ENCODE results near the gene PRKCE.
"Not testable (repeated sequence)": the region's sequence is repeated elsewhere in the genome, so short reads cannot be mapped to it uniquely, and the experiment has no call there.

PRKCE gene

DNA sequence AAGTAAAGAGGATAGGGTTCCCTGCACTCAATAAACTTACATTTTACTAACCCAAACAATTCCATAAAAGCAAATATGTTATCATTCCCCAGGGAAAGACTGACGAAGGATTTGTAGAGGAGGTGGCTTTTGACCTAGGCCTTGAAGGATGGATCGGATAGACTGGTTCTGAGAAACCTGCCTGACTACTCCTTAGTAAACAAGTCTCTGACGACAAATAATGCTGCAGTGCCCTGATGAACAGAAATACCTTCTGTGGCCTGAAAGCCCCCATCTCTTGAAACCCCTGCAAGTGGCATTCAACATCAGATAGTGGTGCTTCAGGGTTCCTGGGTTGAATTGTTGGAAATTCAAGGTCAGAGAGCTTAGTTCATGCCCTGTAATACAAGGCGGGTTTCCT lies 19.2 kb downstream of the PRKCE start:
- DNase-seq: no peak

DNA sequence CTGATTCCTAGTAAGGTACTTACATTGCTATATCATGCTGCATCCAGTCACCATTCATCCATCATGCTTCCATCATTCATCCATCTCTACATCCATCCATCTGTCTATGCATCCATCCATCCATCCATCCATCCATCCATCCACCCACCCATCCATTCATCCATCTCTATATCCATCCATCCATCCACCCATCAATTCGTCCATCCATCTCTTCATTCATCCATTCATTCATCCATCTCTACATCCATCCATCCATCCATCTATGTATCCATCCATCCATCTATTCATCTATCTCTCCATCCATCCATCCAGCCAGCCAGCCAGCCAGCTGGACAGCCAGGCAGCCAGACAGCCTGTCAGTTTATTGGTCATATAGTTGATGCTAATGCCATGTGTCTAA lies 20.7 kb downstream of the PRKCE start:
- DNase-seq: no peak

DNA sequence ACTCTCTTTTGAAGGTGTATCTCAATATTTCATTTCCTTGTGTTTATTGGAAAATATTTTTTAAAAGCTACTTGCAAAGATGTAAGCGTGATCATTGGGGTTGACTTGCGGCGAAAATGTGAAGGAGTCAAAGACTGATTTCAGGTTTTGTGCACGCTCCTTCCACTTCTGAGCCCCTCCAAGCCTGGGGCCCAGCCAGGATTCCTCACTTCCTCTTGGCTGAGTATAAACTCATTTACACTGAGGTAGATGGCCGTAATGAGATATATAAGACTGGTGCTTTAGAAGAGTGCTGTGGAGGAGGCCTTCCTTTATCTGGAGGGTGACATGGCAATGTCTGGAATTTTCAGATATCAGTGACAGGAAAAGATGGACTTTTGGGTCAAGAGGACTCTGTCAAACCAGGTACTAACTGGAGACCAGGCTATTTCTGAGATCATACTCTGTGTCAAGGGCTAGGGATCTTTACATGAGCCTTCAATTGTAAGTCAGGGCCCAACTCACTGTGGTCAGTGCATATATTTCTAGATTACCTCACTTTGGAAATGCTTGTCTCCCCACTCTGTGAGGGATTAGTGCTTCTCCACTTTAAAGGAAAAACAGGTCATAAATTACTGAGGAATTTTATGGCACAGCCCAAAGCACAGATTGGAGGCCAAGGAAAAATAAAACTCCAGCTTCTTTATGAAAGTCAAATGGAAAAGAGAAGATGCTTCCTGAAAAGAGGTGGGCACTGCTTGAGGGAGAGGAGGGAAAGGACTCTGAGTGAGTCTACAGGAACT lies 22.8 kb downstream of the PRKCE start:
- no peak for DNase-seq

DNA sequence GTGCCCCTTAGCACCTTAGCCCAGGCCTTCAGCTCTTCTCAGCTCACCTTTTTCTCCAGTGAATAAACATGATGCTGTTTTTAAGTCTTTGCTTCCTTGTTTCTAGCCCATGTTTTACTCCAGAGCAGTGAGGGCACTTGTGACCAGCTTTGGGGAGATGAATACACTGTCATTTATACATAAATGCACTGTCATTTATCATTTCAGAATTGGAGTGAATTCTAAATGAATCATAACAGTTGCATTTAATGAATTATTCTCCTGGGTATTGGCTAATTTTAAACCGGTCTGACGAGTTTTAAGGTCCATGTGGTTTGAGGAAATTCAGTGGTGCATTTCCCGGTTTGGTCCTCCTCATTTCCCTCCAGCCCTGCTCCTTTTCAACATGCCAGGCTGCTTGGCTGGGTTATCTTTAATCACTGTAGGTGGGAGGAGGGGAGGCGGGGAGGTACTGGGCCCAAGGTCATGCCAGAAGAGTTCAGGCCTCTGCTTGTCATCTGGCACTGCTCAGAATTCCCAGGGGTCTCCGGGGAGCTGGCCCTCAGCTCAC lies 23.9 kb downstream of the PRKCE start:
- DNase-seq: no peak

DNA sequence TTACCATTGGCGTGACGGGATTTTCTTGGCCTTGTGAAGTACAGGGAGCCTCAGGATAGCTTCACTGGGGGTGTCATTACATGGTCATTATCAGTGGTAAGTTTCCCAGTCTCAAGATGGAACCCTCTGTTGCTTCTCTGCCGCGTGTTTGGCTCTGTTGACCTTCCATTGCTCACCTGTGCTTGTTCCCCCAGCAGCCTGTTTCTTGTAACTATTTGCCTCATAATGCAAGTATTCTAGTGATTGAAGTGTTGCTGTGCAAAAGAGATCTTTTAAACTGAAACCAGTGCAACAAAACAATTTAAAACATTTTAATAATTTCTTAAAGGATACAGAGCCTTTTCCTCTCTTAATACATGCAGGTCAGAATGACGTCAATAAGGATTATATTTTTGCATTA lies 24.6 kb downstream of the PRKCE start:
- DNase-seq: no peak

DNA sequence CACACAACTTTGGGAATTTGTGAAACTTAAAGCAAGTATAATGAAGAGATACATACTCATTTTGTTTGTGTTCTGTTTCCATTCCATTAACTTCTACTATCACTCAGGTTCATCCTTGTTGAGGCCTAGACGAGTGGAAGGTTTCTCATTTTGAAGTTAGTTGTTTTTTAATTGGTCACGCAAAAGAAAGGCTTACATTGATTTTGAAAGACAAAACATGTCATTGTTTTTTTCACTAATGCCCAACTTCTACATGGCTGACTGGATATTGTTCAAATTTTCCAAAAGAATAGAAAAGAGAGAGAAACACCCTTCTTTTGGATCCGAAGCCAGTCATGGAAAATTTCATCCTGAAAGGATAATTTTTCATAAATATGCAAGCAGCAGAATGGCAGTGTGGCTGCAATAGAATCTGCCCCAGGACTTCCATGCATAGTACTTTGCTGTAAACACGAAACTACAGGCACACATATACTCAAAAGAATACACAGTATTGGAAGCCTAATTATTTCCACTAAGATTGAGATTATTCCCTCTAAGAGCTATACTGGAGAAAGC lies 27.4 kb downstream of the PRKCE start:
- no peak for DNase-seq

DNA sequence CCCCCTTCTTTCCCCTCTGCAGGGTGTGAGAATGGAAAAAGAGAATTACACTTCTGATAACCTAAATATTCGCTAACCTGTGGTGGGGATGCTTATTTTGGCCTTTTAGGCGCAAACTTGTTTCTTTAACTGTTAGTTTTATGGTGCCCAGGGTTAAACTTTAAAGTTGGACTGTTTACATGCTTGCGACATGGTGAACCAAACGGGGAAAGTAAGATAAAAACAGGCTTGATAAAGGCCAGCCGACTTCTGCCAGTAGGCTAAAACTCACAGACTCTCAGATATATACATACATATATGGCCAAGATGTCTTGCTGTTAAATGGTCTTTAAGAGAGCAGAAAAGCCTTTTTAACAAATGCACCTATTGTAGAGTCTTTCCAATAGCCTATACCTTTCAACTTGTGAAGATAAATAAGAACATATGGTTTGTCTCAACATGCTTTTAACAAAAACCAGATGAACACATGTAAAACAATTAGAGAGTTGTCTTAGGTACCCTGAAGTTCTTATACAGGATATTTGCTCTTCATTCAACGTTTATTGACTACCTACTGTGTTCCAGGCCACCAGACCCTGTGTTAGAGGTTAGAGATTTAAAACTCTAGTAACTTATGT lies 29.0 kb downstream of the PRKCE start:
- no peak for DNase-seq

DNA sequence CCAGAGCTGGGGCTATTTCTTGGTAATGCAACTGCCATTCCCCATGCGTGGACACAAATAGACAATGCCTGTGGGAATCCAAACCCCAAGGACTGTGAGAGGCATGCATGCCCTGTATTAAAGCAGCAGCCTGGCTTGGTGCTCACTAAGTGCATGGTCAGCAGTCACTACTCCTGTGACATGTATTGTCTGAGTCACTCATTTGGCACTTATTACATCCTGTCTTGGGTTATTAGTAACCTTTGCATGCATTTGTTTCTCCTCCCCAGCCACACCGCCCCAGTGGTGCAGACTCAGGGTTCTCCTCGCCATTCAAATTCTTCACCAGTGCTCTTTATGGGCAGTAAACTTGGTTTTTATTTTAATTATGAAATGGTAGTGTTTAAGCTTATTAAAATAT lies 30.2 kb downstream of the PRKCE start:
- no peak for DNase-seq

DNA sequence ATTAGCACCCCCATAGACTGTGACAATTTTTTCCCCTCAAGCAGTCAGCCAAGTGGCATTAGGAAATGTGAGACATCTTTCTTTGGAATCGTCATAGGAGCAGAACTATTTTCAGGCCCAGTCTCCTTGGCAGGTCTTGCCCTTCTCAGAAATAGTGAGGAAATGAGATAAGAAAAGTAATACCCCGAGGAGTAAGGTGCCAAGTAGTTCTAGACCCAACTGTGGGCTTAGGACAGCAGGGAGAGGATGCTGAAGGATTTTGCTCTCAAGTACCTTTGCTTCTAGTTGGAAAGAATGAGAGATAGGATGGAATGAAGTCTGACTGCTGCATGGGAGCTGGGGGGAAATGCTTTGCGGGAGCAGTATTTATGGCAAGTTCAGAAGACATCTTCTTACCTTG lies 31.8 kb downstream of the PRKCE start:
- no peak for DNase-seq

DNA sequence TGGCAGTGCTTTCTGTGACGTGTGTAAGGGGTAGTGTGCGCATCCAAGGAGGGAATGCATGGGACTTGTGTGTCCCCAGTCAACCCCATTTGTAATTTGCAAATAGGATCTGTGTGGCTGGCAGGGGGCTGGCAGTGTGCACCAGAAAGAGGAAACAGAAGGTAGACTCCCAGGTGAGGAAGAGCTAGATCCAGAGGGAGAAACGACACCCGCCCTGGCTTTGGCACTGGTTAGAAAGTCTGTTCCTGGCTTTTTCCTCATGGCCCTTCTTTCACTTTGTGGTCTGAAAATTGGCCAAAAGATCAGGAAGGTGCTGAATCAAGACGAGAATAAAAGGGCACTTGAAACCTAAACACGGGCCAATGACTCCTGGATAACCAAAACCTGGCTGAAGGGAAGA lies 33.3 kb downstream of the PRKCE start:
- DNase-seq: no peak

DNA sequence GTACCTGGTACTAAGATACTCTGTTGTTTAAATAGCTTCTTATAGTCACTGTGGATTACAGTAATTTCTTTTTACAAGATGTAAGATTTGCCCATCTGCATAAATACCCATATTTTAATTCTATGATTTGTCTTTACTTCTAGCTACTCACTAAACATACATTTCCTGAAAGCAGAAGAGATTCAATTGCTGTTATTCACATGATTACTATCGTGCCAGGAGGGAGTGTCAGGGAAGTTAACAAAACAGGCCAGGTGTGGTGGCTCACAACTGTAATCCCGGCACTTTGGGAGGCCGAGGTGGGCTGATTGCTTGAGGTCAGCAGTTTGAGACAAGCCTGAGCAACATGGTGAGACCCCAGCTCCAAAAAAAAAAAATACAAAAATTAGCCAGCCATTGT lies 33.8 kb downstream of the PRKCE start:
- no peak for DNase-seq

DNA sequence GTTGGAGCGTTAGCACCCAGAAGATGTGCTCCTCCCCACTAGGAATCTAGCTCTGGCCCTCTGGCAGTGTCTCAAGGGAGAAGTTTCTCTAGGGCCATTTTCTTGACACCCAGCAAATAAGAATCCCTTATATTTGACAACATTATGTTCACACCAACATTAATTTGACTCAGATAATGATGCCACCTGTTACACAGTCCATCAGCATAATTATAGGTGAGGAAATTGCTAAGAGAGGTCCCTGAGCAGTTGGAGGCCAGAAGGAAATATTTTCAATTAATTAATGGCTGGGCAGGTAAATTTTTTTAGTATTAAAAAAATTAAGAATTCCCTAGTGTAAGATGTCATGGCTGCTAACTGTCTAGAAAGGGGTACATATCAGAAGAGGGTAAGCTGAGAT lies 36.5 kb downstream of the PRKCE start:
- DNase-seq: no peak

DNA sequence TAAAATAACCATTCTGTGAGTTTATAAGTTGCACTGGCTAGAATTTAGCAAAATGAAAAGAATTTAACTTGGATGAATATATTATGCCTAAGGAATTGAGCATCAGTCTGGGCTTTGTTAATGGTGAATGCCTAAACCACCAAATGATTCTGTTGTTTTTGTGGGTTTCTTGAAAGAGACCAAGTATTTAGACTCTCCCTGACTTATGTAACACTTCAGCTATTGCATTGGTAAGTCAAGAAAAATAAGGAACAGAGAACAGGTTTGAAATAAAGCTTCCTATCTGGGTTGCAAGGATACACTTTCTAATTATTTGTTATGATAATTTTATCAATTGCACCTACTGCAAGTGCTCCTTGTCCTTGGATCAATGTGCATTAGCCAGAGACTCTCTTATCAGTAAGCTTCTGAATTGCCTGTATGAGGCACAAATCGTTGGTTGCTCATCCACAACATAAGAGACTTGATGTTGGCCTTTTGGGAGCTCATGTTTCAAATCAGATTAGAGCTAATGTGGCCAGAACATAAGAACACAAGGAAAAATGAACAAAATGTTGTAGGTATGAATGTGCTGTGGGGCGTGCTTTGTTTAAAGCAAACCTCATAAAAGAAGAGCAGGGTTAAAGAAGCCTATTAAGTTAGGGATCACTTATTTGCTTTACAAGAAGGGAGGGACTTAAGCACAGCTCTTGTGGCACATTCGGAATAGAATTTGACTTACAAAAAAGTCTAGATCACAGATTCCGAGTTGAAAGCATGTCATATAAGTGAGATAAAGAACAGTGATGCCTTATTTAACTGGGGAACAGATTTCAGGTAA lies 37.2 kb downstream of the PRKCE start:
- DNase-seq: no peak

DNA sequence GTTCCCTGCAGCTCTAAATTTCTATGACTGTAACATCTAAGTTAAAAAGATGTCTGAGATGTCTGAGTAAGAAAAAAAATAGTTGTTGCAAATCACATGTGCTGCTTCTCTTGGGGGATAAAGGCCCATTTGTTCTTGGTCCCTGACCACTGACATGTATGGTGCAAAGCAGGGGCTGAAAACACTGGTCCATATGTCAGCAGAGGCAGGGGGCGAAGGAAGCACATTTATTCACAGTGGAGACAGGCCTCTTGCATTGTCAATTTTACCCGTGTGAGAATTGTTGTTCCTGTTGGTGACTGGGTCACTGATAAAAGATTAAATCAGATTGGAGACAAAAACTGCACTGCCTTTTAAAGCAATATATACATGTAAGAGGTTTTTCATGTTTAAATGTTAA lies 38.8 kb downstream of the PRKCE start:
- no peak for DNase-seq

DNA sequence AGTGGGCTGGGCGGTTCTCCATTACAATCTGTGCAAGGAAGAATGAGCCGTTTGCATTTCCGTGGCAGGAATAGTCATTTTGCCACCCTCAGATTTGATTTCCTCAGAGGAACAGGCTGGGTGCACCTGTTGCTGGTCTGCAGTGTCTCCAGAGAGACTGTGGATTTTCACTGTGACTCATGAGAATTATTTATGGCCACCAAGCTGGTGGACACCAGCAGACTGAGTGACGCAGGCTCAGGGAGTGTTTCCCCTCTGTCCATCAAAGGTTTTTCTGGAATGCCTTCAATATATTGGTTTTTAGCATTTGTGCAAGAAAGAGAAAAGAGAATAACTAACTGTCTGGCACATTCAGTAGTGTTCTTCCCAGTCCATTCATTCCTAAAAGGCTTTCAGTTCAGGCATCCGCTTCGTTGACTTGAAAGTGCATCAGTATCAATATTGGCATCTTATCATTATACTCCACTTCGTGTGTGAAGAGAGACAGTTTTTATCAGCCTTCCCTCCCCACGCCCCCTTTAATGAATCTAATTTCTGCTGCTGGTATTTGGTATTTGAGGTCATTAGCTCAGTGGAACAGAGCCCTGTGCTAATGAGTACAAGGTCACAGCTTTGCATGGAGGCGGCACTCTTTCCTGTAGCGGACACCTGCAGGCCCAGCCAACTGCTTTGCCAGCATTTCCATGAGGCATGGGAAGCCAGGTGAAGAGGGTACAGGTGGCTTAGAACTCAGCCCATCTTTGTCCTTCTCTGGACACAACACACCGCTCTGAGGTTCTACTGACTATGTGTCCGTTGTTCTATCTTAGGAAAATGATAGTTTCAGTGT lies 39.9 kb downstream of the PRKCE start:
- DNase-seq: no peak

DNA sequence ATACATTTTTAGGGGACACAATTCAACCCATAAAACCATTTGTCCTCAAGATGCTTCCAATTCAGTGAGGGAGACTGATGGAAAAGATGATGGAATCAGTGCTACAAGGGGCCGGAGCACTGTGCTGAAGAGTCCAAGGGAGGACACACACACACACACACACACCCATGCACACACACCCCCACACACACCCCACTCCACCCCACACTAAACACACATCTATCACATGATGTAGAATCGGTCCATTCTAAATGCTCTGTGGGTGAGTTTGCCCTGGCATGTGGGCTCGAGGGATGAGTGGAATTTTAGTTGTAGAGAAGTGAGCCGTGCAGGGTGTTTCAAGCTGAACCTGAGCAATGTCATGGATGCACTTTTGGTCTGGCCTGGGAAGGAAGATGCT lies 41.1 kb downstream of the PRKCE start:
- DNase-seq: no peak

DNA sequence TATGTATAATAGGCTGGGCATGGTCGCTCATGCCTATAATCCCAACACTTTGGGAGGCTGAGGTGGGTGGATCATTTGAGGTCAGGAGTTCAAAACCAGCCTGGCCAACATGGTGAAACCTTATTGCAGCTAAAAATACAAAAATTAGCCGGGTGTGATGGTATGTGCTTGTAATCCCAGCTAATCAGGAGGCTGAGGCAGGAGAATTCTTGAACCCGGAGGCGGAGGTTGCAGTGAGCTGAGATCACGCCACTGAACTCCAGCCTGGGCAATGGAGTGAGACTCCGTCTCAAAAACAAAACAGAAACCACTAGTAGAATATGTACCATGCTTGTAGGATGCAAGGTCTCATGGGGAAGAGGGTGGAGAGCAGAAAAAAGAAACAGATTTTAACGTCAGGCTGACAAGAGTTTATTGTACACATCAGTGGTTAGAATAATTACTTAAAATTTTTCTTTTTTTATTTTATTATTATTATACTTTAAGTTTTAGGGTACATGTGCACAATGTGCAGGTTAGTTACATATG lies 44.1 kb downstream of the PRKCE start:
- not testable (repeated sequence) for DNase-seq

DNA sequence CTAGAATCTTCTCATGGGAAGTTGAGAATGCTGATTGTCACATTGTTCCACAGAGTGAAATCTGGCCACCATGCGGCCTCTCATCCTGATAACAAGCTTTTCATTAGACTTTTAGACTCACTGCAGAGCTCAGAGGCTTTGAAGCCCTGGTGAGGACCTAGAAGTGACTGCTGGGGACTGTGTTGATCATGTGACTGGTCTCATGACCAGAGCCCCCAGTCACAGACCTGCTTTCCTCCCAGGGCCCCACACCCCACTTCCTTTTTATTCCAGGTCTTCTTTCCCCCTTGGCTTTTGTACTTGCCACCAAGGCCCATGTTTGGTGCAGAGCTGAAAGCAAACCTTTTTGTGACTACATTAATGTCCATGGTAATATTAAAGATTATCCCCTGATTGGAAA lies 45.2 kb downstream of the PRKCE start:
- DNase-seq: no peak

DNA sequence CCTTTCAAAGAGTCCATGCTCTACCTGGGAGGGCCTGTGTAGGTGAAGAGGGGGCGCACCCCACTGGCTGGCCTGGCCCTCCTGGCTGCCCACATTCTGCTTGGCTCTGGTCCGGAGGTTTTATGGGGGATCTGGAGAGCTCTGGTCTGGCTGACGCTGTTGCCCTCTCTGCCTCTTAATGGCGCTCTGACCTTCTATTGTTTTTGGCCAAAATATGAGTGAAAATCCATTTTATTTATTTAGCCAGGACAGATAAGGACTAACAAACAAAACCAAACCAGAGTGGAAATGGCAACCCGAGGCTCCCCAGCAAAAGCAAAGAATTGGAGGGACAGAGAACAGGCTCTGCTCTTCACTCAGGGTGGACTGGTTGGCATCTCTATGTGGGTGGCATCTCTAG lies 45.7 kb downstream of the PRKCE start:
- no peak for DNase-seq

DNA sequence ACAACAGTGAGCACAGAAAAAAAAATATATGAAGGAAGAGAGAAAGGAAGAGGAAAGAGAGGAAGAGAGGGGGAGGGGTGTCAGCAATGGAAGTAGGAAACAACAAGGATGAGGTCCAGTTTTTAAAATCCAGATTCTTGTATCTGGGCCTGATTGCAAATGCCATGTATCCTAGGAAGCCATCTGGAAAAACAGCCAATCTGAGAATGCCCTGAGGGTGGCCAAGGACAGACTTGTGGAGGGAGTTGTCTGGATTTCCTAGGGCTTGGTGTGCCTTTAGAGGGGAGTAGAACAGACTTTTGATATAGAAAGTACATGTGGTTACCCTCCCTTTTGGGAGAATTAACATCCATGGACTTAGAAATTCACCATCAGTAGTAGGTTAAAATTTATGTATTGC lies 47.1 kb downstream of the PRKCE start:
- no peak for DNase-seq

DNA sequence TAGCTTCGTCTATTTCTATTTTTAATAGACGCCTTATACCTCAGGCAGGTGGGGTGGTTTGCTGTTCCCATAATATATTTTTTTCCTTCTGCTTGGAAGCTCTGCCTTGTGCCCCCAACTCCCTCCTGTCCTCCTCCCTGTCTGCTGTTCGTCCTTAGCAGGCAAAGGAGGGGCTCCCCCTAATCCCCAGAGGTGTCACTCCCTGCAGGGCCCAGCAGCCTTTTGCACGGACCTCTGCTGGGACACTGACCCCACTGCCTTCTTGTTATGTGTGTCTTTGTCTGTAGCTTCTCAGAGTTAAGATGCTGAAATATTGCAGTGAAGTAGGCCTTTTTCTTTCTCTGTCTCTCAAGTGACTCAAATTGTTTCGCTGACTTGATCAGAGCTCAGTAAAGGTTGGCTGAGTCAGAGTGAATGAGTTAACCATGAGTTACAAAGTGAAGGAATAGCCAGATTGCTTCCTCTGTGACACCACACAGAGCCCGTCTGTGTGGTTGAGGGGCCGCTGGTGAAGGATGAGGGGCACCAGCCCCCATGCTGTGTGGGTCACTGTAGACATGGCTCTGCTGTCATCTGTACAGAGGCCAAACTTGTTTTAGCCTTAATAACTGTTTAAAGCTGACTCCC lies 47.7 kb downstream of the PRKCE start:
- DNase-seq: no peak
